ENCODE measurements around the gene UAP1L1.

- TF ChIP-seq CTCF (IDR thresholded peaks at IDR 0.05) (no peak), POLR2A (IDR thresholded peaks at IDR 0.05) (no peak)
Measured at GRCh38 chr9:137053944-137054931, 23.1 kb upstream of the UAP1L1 start, which contains the start of gene ENTPD2.
